Measurements from ENCODE around the gene MRPL12.

The MRPL12 gene

GRCh38 chr17:81703747-81704654 is 834 bp downstream of the MRPL12 start:
- DNase-seq, result no peak

DNA sequence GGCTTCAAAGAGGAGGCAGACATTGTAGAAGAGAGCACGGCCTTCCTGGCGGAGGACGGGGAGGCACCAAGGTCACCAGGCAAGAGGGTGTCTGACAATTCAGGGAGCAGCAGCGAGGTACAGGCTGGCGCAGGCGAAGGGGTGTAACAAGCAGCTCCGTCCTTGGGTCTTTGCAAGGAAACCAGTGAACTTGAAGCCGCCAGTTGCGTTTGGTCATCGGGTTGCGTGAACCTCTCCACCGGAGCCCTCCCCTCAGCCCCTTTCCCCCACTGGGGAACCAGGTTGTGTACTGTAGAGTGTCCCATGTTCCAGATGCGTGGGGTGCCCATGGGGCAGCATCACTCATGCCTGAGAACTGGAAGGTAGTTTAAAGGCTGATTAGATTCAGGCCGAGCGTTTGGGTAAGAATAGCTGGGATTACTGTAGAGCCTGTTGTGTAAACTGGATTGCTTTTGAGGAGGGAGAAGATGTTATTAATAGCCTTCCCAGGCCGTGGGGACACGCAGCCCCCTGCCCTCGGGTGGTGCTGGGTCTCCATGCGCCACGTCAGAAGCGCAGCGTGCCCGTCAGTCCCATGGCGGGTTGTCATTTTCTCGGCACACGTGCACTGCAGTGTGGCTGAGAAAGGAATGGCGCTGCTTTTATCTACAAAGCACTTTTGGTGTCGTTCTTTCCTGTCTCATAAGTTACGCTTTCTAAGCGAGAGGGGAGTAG is 2.5 kb downstream of the MRPL12 start:
- no peak for DNase-seq

GRCh38 chr17:81706232-81706611 is 3.1 kb downstream of the MRPL12 start:
- no peak for DNase-seq

GRCh38 chr17:81706757-81707624 is 3.8 kb downstream of the MRPL12 start:
- DNase-seq, result no peak

DNA sequence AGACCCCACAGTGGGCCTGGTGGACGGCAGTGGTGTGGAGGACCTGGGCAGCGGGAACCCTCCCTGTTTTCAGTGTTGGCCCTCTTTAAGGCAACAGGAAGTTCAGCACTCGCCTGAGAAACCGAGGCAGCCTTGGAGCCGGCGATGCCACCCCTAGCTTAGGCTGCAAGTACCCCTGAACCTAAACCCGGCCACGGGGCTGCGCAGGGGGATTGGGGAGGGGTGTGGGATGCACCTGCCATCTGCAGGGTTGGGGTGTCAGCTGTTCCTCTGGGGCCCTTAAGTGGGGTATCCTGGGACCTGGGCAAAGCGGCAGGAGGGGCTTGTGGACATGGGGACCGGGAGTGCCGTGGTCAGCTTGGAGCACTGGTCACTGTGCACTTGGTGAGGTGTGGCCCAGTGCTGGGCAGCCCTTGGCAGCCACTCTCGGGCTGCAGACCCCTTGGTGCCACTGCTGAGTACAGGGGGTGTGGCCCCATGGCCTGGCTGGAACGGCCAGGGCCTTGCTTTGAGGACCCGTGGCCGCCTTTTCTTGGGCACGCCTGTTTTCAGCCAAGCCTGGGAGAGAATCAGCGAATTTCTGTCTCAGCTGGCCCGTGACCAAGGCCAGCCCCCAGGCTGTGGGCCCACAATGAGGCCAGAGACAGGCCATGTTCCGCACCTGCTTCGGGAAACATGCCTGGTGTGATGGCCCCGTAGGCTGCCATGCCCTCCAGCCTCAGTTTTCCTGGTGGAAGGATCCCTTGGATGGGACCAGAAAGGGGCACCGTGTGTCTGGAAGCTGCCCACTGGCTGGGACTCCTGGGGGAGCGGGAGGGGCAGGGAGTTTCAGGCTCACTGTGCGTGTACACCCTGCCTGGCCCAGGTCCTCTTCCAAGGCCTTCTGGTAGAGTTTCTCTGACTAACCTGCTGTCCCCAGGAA is 4.8 kb downstream of the MRPL12 start:
- DNase-seq, result no peak

GRCh38 chr17:81708739-81709185 is 5.6 kb downstream of the MRPL12 start:
- no peak for DNase-seq

GRCh38 chr17:81710514-81711308 is 7.5 kb downstream of the MRPL12 start:
- DNase-seq, result peak; percentile 5

- DNase-seq, result peak; percentile 14
Observed at GRCh38 chr17:81711814-81712467, 8.8 kb downstream of the MRPL12 start, which contains the start of gene SLC25A10. Gene SLC25A10, plus strand, starts transcription at chr17:81712284. Its CDS starts 143 bp downstream, at chr17:81712427.

GRCh38 chr17:81712468-81713003 is 9.4 kb downstream of the MRPL12 start:
- peak; percentile 1 for DNase-seq

DNA sequence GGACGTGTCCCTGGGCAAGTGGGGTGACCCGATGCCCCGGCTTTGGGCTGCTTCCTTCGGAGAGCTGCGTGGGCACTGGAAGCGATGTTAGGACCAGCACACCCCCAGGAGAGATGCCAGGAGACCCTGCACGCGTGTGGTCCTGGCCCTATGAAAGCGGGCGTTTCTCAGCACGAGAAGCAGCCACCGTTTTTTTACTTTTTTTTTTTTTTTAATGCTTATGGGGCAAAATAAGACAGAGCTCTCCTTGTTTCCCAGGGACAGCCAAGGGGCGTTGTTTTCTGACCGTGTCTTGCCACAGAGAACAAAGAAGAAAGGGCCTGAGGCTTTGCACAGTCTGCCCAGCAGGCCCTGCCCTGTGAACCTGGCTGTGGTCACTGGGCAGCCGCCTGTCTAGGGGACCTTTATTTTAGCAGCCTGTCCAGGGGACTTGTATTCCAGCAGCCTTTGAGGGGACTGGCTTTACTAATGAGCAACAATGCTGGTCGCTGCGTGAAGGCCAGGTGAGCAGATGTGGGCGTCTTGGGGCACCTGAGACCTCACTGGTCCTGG is 9.9 kb downstream of the MRPL12 start:
- DNase-seq, result no peak

- no peak for DNase-seq
Observed at GRCh38 chr17:81713556-81714411, 10.6 kb downstream of the MRPL12 start.

GRCh38 chr17:81714412-81715106 is 11.4 kb downstream of the MRPL12 start:
- DNase-seq, result no peak

- DNase-seq, result no peak
Observed at GRCh38 chr17:81715107-81715871, 12.1 kb downstream of the MRPL12 start.

DNA sequence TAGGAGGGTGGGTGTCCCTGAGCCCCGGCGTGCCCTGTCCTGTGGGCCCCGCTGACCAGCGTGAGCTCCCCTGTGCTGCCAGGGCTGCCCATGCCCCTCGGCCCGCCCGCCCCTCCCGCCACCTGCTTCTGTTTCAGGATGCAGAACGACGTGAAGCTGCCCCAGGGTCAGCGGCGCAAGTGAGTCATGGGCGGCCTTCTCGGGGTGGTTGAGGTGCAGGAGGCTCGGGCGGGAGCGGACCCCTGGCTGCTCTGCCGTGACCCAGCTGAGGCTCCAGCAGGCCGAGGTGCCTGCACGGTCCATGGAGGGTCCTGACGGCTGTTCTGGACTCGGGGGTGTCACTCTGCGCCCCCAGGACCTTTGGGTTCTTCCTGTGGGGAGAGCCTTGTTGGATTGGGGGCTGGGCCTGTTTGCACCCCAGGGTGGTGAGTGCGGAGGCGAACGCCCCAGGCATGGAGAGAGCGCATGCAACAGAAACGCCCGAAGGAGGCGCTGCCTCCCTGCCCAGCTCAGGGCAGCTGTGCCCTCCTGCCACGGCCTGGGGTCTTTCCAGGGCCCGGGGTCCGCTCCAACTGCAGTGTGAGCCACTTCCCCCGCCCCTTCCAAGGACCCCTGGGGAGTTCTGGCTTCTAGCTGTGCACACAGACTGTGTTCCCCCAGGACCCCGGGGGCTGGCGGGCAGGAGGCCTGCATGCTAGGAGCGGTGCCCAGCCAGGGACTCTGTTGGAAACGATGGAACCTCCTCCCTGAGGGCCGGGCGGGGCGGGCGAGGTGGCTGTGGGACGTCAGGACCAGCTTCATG is 12.9 kb downstream of the MRPL12 start:
- DNase-seq, result no peak

GRCh38 chr17:81716674-81716996 is 13.5 kb downstream of the MRPL12 start:
- no peak for DNase-seq

DNA sequence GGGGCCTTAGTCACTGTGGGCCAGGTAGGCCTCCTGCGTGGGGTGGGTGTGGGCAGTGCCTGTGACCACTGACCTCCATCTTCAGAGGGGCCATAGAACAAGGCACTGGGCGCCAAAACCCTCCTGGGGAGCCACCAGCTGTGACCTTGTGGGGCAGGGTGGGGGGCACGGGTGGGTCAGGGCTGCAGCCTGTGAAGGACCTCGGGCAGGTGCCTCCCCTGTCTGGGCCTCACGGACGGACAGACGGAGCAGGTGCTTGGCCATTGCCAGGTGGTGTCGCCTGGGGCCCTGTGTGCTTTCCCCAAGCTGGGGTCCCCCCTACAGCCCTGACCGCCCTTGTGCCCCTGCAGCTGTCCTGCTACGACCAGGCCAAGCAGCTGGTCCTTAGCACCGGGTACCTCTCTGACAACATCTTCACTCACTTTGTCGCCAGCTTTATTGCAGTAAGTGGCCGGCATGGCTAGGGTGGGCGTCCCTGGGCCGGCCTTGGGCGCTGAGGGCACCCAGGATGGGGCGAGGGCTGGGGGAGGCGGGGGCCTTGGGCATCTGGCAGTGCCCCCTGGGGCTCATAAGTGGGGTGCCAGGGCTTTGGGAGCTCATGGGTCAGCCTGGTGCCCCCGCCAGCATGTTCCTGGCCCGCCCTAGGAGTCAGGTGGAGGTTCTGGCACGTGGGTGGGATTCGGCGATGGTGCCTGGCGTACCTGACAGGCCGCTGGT is 14.0 kb downstream of the MRPL12 start:
- no peak for DNase-seq
